Stimulated activated CD8-positive, alpha-beta memory T cell treated with anti-CD3 and anti-CD28 coated beads, Interleukin-7, amount 100 ng/mL, for 48 hours (primary cell): ENCODE measurements around the gene KLK8.

Experiments
- DNase-seq, 2 donors: peaks; one replicate each; pipeline ENCODE4 v3.0.0-alpha.2; 2020; ENCODE audit warnings: low read depth in 1 of 2; ENCODE audit errors: extremely low read depth in 1 of 2

KLK8 gene, protein sequence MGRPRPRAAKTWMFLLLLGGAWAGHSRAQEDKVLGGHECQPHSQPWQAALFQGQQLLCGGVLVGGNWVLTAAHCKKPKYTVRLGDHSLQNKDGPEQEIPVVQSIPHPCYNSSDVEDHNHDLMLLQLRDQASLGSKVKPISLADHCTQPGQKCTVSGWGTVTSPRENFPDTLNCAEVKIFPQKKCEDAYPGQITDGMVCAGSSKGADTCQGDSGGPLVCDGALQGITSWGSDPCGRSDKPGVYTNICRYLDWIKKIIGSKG

DNA sequence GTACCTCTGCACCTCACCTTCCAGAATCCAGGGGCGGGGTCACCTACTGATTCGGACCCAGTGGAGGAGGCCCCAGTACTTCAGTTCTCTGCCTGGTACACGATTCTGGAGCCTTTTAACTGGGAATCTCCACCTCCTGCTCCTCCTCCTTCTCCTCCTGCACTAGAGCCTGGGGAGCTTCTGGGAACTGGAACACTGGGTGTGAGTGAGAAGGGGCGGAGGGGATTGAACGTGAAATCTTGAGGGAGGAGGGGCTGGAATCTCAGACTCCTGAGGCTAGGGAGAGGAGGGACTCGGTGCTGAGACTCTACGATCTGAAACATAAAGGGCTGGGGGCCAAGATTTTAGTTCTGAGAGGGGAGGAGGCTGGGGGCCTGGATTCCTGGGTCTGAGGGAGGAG is at the start of gene KLK8:
TSS of gene KLK8 (minus strand) at position 90 of the 400 bp plus-strand sequence. CDS start 437 bp downstream, outside the sequence.
- DNase-seq: no peak

- no peak for DNase-seq
These were observed 45.6 kb upstream of the KLK8 start for GRCh38 chr19:51047031-51047335.

- DNase-seq: no peak
These were observed 42.9 kb upstream of the KLK8 start for GRCh38 chr19:51044327-51044726.

DNA sequence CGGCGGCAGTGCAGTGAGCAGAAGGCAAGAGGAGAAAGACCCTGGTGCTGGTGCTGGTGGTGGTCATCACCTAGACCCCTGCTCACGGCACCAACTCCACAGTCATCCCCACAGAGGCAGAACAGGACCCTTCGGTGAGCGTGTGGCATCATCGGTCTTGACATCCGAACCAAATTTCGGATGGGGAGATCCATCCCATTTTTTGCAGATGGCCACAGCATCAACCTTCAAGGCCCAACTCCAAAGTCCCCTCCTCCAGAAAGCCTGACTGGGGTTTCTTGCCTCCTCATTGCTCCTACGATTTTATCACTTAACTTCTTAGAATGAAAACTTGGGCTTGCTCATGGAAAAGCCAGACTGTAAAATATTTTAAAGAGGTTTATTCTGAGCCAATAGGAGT is 42.1 kb upstream of the KLK8 start:
- DNase-seq: no peak

DNA sequence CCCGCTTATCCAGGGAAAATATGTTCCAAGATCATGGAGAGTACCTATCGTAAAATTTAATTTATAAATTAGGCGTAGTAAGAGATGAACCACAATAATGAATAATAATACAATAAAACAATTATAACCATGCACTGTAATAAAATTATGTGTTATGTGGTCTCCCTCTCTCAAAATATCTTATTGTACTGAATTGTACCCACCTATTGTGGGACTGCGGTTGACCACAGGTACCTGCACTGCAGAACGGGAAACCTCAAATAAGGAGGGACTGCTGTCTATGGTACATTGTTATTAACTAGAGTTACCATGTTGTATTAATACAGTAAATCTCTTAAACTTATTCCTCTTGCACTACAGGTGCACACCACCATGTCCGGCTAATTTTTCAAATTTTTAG is 38.7 kb upstream of the KLK8 start:
- no peak for DNase-seq

DNA sequence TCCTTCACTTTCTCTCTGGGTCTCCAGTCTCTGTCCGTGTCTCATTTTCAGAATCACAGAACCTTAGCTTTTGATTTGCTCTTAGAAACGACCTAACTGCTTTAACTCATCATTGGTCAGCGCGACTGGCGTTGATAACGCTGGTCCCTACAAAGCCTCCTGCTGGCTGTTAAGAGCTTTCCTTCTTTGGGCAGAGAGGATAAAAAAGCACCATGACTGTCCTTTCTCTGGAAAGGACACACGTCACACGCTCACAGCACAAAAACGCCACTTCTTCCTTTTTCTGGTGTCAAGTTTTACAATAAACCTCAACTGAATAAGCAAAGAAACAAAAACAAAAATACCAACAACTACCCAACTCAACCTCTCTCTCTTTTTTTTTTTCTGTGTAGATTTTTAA is 35.1 kb upstream of the KLK8 start:
- no peak for DNase-seq

DNA sequence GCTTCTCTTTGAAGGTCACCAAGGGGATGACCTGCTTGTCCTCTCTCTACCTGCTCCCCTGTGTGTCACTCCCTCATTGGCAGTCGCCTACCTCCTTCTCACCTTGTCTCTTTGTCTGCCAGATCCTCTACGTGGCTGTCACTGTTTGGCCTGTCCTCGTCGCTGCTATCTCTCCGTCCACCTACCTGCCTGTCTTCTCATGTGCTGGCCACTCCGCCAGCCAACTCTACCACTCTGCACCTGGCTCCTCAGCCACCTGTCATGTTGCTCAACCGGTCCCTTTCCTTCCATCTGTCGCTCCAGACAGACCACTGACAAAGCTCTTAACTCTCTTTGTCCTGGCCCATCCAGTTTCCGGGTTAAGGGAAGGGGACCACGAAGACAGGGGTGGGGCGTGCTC is 33.3 kb upstream of the KLK8 start, which contains the start of gene KLK12:
TSS of gene KLK12 (minus strand) at position 299 of the 400 bp plus-strand sequence. CDS start 381 bp downstream, outside the sequence.
- no peak for DNase-seq

GRCh38 chr19:51031880-51032225 is 30.4 kb upstream of the KLK8 start:
- DNase-seq: no peak

GRCh38 chr19:51031220-51031879 is 29.9 kb upstream of the KLK8 start:
- DNase-seq: no peak

DNA sequence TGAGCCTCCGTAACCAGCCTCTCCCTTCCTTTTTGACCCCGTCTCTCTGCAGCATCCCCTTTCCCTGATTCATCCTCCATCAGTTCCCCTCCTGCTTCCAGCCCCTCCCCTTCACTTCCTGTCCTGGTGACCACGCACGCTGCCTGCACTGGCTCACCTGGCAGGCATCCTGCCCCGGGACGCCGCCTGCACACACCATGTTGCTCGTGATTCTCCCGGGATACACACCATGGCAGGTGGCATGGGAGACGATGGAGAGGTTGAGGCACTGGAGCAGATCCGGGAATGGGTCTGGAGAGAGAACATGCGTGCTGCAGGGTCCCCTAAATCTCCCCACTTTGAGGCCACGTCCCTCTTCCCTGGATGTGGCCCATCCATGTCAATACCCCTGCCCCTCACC is 29.2 kb upstream of the KLK8 start:
- DNase-seq: no peak

- DNase-seq: no peak
These were observed 28.3 kb upstream of the KLK8 start for GRCh38 chr19:51029718-51030117.

GRCh38 chr19:51027873-51028272 is 26.5 kb upstream of the KLK8 start:
- no peak for DNase-seq

DNA sequence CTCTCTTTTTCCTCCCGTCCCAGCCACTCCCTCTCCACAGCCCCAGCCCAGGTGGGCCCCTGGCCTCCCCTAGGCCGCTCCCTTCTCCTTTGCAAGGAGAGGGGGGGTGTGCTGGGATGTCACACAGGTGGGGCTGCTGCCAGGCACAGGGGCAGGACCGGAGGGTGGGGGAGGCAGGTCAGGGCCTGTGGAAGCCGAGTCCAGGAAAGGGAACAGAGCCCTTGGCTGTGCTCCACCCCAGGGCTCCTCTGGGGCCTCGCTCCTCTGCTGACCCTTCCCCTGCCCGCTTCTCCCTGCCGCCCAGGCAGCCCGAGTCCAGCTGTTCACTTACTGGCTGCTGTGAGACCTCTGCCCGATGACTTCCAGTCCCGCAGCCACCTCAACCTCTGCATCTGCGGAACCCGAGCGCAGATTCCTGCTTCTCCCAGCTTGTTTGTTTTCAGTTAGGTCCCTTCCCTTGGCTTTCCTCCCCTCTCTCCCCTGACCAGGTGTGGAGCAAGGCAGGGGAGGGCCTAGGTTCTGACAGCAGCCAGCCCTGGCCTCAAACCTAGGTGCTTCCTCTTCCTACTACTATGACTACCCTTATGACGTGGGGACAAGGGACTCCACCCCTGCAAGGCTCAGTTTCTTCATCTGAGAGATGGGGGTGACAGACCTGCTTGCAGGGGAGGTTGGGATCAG is 25.9 kb upstream of the KLK8 start:
- DNase-seq: no peak

- no peak for DNase-seq
These were observed 25.1 kb upstream of the KLK8 start, which contains the start of gene KLK11 for GRCh38 chr19:51026554-51026831. KLK11 (minus strand) TSS chr19:51026616; CDS start chr19:51025631, 985 bp downstream.

- DNase-seq: no peak
These were observed 24.6 kb upstream of the KLK8 start for GRCh38 chr19:51025809-51026553.

DNA sequence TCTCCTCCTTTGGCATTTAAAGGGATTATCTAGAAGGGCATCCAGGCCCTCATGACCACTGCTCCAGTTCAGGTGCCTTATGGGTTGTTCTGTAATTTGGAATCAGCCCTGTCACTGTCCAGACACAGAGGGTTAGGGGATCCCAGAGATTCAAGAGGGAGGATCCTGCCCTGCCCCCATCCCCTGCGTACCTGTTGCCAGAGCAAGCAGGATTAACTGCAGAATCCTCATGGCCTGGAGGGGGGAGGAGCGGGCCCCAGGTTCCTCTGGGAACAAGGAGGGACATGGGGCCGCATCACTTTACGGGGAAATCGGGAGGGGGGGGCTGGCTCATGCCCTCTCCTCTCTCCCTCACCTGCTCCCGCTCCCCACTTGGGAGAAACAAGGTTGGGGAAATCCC is 24.0 kb upstream of the KLK8 start:
- DNase-seq: no peak

- DNase-seq: no peak
These were observed 23.5 kb upstream of the KLK8 start for GRCh38 chr19:51024924-51025323.

DNA sequence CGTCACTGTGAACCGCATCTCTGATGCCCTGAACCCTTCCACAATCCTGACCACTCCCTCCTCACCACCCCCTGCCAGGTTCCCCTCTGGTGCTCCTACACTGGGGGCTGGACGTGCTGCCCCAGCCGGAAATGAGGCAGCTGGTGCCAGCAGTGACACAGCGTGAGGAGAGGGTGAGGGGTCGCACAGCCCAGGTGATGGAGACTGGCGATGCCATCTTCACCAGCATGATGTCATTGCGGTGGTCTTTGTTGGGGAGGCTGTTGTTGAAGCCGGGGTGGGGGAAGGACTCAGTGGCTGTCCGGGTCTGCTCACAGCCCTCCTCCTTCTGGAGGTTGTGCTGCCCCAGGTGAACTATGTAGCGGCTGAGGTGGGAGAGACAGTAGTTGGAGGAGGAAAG is 22.5 kb upstream of the KLK8 start:
- no peak for DNase-seq

- no peak for DNase-seq
These were observed 21.1 kb upstream of the KLK8 start for GRCh38 chr19:51022526-51022925.

- no peak for DNase-seq
These were observed 19.7 kb upstream of the KLK8 start for GRCh38 chr19:51020988-51021651.

GRCh38 chr19:51019544-51019925 is 18.1 kb upstream of the KLK8 start, which contains the start of gene KLK10:
KLK10 (minus strand) TSS chr19:51019709; CDS start chr19:51019130, 579 bp downstream.
- no peak for DNase-seq
